ENCODE measurements around the gene SATB1. TPM values are rescaled to one million over a fixed set of nuclear protein-coding genes. Genes with fewer than 3 reads are reported as not detected.

The SATB1 gene
- total and polyA plus RNA-seq, 8 donors: 7.7 to 168 (median 54.5) TPM

DNA sequence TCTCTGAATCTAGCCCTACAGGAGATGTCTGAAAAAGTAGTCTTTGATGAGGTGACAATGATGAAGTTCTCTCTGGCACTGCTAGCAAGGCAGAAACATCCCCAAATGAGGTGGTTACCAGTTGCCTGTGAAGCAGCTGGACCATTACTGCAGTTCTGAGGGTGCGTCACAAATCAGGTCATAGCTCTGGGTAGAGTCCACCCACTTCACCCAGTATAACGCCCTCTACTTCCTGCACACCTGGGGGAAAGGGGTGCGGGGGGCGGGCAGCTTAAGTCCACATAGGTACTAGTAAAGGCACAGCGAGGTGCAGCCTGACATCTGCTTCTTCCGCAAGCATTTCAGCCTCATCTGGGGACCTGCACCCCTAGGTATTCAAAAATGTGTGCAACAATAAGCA lies 13.4 kb upstream of the SATB1 start:
- no peak for TF ChIP-seq POLR2AphosphoS5 (IDR thresholded peaks at IDR 0.05)
- no peak for TF ChIP-seq EP300 (IDR thresholded peaks at IDR 0.05)
- no peak for TF ChIP-seq POLR2A (IDR thresholded peaks at IDR 0.05)
- TF ChIP-seq, protein P1, sequence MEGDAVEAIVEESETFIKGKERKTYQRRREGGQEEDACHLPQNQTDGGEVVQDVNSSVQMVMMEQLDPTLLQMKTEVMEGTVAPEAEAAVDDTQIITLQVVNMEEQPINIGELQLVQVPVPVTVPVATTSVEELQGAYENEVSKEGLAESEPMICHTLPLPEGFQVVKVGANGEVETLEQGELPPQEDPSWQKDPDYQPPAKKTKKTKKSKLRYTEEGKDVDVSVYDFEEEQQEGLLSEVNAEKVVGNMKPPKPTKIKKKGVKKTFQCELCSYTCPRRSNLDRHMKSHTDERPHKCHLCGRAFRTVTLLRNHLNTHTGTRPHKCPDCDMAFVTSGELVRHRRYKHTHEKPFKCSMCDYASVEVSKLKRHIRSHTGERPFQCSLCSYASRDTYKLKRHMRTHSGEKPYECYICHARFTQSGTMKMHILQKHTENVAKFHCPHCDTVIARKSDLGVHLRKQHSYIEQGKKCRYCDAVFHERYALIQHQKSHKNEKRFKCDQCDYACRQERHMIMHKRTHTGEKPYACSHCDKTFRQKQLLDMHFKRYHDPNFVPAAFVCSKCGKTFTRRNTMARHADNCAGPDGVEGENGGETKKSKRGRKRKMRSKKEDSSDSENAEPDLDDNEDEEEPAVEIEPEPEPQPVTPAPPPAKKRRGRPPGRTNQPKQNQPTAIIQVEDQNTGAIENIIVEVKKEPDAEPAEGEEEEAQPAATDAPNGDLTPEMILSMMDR (IDR thresholded peaks at IDR 0.05): no peak
- Histone ChIP-seq H3K4me3 (no peak overlapping the region), H3K4me1 (peaks cover 0 to 7% (median 5%) of the 10 kb centered on the region in 4 donors), H3K9me3 (no peaks in the 10 kb centered on the region), H3K27me3 (peaks cover 0 to 9% (median 9%) of the 10 kb centered on the region in 3 donors), H3K36me3 (no peaks in the 10 kb centered on the region), H3K27ac (no peak overlapping the region)
- WGBS, 5 donors: 75 to 82% (median 81%) methylated on average over 6 of the region's 6 CpGs
- DNase-seq: peak in 1 of 2 donors; percentile 61
- intact Hi-C loops (cut with DNase I; ENCODE audit: low total_unique reads): no loop called here

DNA sequence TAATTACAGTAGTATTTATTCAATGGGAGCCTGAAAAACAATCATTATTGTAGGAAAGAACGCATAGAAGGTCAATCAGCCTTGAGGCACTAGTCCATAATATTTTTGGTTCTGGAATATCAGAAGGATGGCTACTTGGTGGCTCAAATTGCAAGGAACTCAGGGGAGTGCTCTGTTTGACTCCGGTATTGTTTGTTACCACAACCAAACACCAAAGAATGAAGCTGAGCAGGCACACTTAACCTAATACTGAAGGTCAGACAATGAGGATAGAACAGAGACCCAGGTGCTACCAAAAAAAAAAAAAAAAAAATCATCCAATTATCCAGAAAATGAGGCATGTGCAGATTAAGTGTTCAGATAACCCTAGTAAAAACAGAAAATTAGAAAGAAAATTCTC lies 11.1 kb upstream of the SATB1 start:
- intact Hi-C loops (cut with DNase I; ENCODE audit: low total_unique reads): no loop called here
- Histone ChIP-seq H3K36me3 (no peaks in the 10 kb centered on the region), H3K27ac (no peak overlapping the region), H3K27me3 (peaks cover 0 to 4% (median 0%) of the 10 kb centered on the region in 3 donors), H3K4me1 (no peaks in the 10 kb centered on the region), H3K9me3 (no peaks in the 10 kb centered on the region), H3K4me3 (no peak overlapping the region)
- WGBS, 5 donors: 90 to 99% (median 95%) methylated on average over 2 of the region's 2 CpGs
- TF ChIP-seq POLR2AphosphoS5 (IDR thresholded peaks at IDR 0.05) (no peak), POLR2A (IDR thresholded peaks at IDR 0.05) (no peak), EP300 (IDR thresholded peaks at IDR 0.05) (no peak)
- TF ChIP-seq, protein P1 (IDR thresholded peaks at IDR 0.05): no peak
- DNase-seq: no peak

DNA sequence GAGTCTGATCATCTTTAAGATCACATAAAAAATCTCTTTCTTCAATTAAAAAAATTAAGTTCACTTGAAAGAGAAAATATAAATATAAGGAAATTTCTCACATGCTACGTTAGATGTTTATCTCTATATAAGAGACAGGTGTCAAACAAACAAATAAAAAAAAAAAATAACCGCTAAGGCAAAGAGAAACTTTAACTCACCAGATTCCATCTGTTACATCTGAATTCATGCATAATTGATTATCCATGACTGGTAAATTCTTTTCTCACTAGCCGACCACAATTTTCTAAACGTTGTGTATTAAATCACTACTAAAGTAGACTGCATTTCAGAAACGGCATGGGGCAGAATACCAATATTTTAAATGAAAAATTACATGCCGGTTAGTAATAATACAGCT lies 9.6 kb upstream of the SATB1 start:
- Histone ChIP-seq H3K27ac (no peak overlapping the region), H3K4me1 (peaks cover 0 to under 1% (median 0%) of the 10 kb centered on the region in 4 donors), H3K36me3 (no peaks in the 10 kb centered on the region), H3K27me3 (peaks cover 0 to 4% (median 0%) of the 10 kb centered on the region in 3 donors), H3K4me3 (no peak overlapping the region), H3K9me3 (no peaks in the 10 kb centered on the region)
- 85 to 88% (median 87%) methylated on average over 6 of the region's 6 CpGs for WGBS, 5 donors
- intact Hi-C loops (cut with DNase I; ENCODE audit: low total_unique reads): no loop called here
- DNase-seq: no peak
- no peak for TF ChIP-seq POLR2A (IDR thresholded peaks at IDR 0.05)

DNA sequence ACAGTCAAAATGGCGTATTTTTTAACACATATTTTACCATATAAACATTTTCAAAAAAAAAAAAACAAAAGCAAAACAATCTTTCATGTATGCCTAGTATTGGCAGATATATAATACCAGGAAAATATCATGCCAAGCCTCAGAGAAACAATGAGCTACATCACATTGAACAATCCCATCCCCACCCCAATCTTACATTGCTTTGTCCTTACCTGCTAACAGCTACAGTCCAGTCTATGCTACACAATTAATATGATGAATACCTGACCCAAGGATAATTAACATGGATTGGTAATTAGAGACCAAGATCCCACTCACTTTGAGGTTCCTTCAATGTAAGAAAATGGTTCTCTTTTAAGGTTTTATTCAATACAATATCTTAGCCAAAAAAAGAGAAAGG lies 7.6 kb upstream of the SATB1 start:
- no peak for DNase-seq
- no peaks in the 10 kb centered on the region for H3K27me3 ChIP-seq
- WGBS, 5 donors: 79 to 98% (median 90%) methylated on average over 1 of the region's 1 CpG
- H3K27ac ChIP-seq: no peak overlapping the region
- intact Hi-C loops (cut with DNase I; ENCODE audit: low total_unique reads): no loop called here
- TF ChIP-seq POLR2AphosphoS5 (IDR thresholded peaks at IDR 0.05) (no peak), EP300 (IDR thresholded peaks at IDR 0.05) (no peak), POLR2A (IDR thresholded peaks at IDR 0.05) (no peak)
- TF ChIP-seq, protein P1 (IDR thresholded peaks at IDR 0.05): no peak
- no peaks in the 10 kb centered on the region for H3K36me3 ChIP-seq
- no peaks in the 10 kb centered on the region for H3K9me3 ChIP-seq
- H3K4me3 ChIP-seq: no peak overlapping the region
- H3K4me1 ChIP-seq: peaks cover 0 to 8% (median 0%) of the 10 kb centered on the region in 4 donors

DNA sequence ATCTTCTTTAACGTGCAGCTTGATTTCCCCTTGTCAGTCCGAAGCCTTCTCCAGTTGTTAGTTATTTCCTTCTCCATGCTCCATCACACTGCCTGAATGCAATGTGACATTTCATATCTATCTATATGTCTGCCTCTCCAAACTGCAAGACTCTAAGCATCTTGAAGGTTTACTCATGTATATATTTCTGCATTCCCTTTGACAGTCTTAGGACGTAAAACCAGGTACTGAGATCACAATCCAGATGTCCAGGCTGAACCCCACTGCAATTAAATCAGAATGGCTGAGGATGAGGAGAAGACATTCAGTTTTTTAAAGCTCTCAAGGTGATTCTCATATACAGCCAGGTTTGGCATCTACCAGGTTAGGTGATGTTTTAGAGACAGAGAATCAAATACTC lies 6.1 kb upstream of the SATB1 start:
- TF ChIP-seq POLR2AphosphoS5 (IDR thresholded peaks at IDR 0.05) (no peak), POLR2A (IDR thresholded peaks at IDR 0.05) (no peak), EP300 (IDR thresholded peaks at IDR 0.05) (no peak)
- TF ChIP-seq, protein P1 (IDR thresholded peaks at IDR 0.05): no peak
- intact Hi-C loops (cut with DNase I; ENCODE audit: low total_unique reads): no loop called here
- WGBS, 5 donors: 64 to 89% (median 75%) methylated on average over 3 of the region's 3 CpGs
- H3K9me3 ChIP-seq: no peaks in the 10 kb centered on the region
- H3K27ac ChIP-seq: no peak overlapping the region
- H3K27me3 ChIP-seq: no peaks in the 10 kb centered on the region
- no peak for DNase-seq
- H3K36me3 ChIP-seq: no peaks in the 10 kb centered on the region
- H3K4me3 ChIP-seq: no peak overlapping the region
- H3K4me1 ChIP-seq: peaks cover 0 to 14% (median 3%) of the 10 kb centered on the region in 4 donors
